ENCODE data around the gene SMTNL2.

The SMTNL2 gene

DNA sequence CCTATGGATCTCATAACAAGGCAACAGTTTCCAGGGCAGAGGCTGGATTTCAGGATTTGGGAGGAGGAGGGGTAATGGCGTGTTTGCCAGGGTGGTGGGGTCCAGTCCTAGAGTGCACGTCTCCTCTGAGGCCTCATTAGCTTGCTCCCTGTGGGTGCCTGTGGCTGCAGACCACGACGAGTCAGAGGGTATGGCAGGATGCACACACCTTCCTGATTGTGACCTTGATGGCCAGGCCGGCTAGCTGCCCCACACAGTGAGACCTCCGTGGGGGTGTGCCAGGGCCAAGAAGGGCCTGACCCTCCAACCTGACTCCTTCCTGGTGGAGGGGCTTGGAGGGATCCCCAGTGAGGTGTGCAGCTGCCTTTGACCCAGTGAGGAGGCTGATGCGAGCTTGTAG, 4.0 kb upstream of the SMTNL2 start:
- Histone ChIP-seq H2BK5ac (ENCODE audit: low read depth, low read length, poor library complexity, severe bottlenecking) (no peak overlapping the region), H3K36me3 (ENCODE audit: control insufficient read depth in 1 of 2, insufficient read depth in 2 of 2, low read depth in 1 of 2, low read length in 2 of 2) (no peaks in the 10 kb centered on the region), H2BK12ac (ENCODE audit: low read length in 2 of 2) (no peak overlapping the region), H2AK5ac (ENCODE audit: low read length, severe bottlenecking) (no peak overlapping the region), H3K4me1 (ENCODE audit: control insufficient read depth, insufficient read depth, low read depth, low read length) (peaks cover 31% of the 10 kb centered on the region), H3K27me3 (ENCODE audit: control insufficient read depth in 1 of 2, insufficient read depth in 1 of 2, low read length in 2 of 2) (peaks cover 59 to 72% of the 10 kb centered on the region in 2 experiments), H3K18ac (ENCODE audit: low read depth in 1 of 2, low read length in 2 of 2) (no peak overlapping the region), H2BK120ac (ENCODE audit: low read depth, low read length) (no peak overlapping the region), H3K4me3 (ENCODE audit: insufficient read depth in 1 of 2, low read depth in 1 of 2, low read length in 2 of 2) (peak overlapping the region in 1 of 2 experiments; percentile 1), H3K14ac (ENCODE audit: low read length in 2 of 2) (no peak overlapping the region), H3K9me3 (ENCODE audit: control insufficient read depth, low read length) (no peaks in the 10 kb centered on the region), H3K4me2 (ENCODE audit: low read length, poor library complexity, severe bottlenecking) (no peak overlapping the region), H4K8ac (ENCODE audit: low read length) (no peak overlapping the region), H3K4ac (ENCODE audit: low read depth in 1 of 2, low read length in 2 of 2) (no peak overlapping the region), H3K27ac (ENCODE audit: low read length, poor library complexity, severe bottlenecking) (no peak overlapping the region), H2AFZ (ENCODE audit: low read depth, low read length) (no peak overlapping the region), H3K79me1 (replicated peaks; ENCODE audit: low read length, poor library complexity, severe bottlenecking) (no peaks in the 10 kb centered on the region), H2BK15ac (ENCODE audit: low read depth, poor library complexity, severe bottlenecking) (no peak overlapping the region), H4K91ac (ENCODE audit: low read length) (no peak overlapping the region), H3K23ac (ENCODE audit: low read length in 2 of 2) (peak overlapping the region in 1 of 2 experiments; percentile 87), H3K9ac (ENCODE audit: low read length) (no peak overlapping the region)
- 45% methylated on average over 6 of the region's 7 CpGs for WGBS
- DNase-seq: no peak

DNA sequence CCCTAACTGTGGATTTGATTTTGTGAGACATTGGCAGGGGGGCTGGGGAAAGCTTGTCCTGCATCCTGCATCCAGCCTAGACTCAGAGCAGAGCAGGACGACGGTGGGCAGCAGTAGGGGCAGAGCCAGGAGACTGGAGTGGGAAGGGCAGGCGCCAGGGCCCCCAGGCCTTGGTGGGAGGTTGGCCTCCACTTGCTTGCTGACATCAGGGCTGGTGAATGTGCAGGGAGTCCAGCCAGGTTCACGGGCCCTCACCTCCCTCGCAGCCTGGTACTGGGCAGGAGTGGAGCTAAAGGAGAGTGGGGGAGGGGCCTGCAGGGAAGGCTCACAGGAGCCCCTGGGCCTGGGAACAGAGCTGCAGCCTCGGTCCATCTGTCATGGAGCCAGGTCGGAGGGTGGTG, 2.2 kb upstream of the SMTNL2 start:
- Histone ChIP-seq H3K18ac (ENCODE audit: low read depth in 1 of 2, low read length in 2 of 2) (no peak overlapping the region), H2BK15ac (ENCODE audit: low read depth, poor library complexity, severe bottlenecking) (no peak overlapping the region), H3K27me3 (ENCODE audit: control insufficient read depth in 1 of 2, insufficient read depth in 1 of 2, low read length in 2 of 2) (peaks cover 53 to 75% of the 10 kb centered on the region in 2 experiments), H2BK12ac (ENCODE audit: low read length in 2 of 2) (no peak overlapping the region), H3K23ac (ENCODE audit: low read length in 2 of 2) (no peak overlapping the region), H2BK120ac (ENCODE audit: low read depth, low read length) (no peak overlapping the region), H3K4ac (ENCODE audit: low read depth in 1 of 2, low read length in 2 of 2) (no peak overlapping the region), H3K36me3 (ENCODE audit: control insufficient read depth in 1 of 2, insufficient read depth in 2 of 2, low read depth in 1 of 2, low read length in 2 of 2) (no peaks in the 10 kb centered on the region), H4K8ac (ENCODE audit: low read length) (no peak overlapping the region), H3K4me2 (ENCODE audit: low read length, poor library complexity, severe bottlenecking) (no peak overlapping the region), H3K9me3 (ENCODE audit: control insufficient read depth, low read length) (no peaks in the 10 kb centered on the region), H3K9ac (ENCODE audit: low read length) (no peak overlapping the region), H2AK5ac (ENCODE audit: low read length, severe bottlenecking) (no peak overlapping the region), H2BK5ac (ENCODE audit: low read depth, low read length, poor library complexity, severe bottlenecking) (no peak overlapping the region), H3K14ac (ENCODE audit: low read length in 2 of 2) (no peak overlapping the region), H2AFZ (ENCODE audit: low read depth, low read length) (no peak overlapping the region), H3K4me3 (ENCODE audit: insufficient read depth in 1 of 2, low read depth in 1 of 2, low read length in 2 of 2) (no peak overlapping the region), H4K91ac (ENCODE audit: low read length) (no peak overlapping the region), H3K79me1 (replicated peaks; ENCODE audit: low read length, poor library complexity, severe bottlenecking) (no peaks in the 10 kb centered on the region), H3K4me1 (ENCODE audit: control insufficient read depth, insufficient read depth, low read depth, low read length) (peaks cover 31% of the 10 kb centered on the region), H3K27ac (ENCODE audit: low read length, poor library complexity, severe bottlenecking) (no peak overlapping the region)
- DNase-seq: no peak
- 61% methylated on average over 5 of the region's 7 CpGs for WGBS

DNA sequence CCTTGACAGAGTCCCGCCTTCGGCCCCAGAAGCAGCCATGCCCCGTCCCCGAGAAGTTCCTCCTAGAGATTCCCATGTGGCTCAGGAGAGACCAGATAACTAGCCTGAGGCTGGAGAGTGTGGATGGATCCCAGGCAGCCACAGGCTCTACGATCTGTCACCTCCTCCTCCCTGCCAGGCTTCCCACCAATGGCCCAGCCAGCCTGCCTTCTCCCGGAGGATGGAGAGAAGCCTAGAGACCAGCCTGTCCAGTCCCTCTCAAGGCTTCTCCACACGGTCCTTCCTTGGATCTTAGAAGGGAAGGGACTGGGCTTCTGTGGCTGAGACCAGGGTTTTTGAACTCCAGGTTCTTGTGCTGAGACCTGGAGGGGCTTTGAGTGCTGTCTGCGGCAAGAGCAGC, 1.6 kb upstream of the SMTNL2 start:
- Histone ChIP-seq H3K4me3 (ENCODE audit: insufficient read depth in 1 of 2, low read depth in 1 of 2, low read length in 2 of 2) (no peak overlapping the region), H3K23ac (ENCODE audit: low read length in 2 of 2) (no peak overlapping the region), H3K79me1 (replicated peaks; ENCODE audit: low read length, poor library complexity, severe bottlenecking) (no peaks in the 10 kb centered on the region), H3K27me3 (ENCODE audit: control insufficient read depth in 1 of 2, insufficient read depth in 1 of 2, low read length in 2 of 2) (peaks cover 52 to 76% of the 10 kb centered on the region in 2 experiments), H2BK12ac (ENCODE audit: low read length in 2 of 2) (no peak overlapping the region), H3K9me3 (ENCODE audit: control insufficient read depth, low read length) (no peaks in the 10 kb centered on the region), H3K4me1 (ENCODE audit: control insufficient read depth, insufficient read depth, low read depth, low read length) (peaks cover 31% of the 10 kb centered on the region), H3K27ac (ENCODE audit: low read length, poor library complexity, severe bottlenecking) (no peak overlapping the region), H4K8ac (ENCODE audit: low read length) (no peak overlapping the region), H2BK120ac (ENCODE audit: low read depth, low read length) (no peak overlapping the region), H4K91ac (ENCODE audit: low read length) (no peak overlapping the region), H3K14ac (ENCODE audit: low read length in 2 of 2) (no peak overlapping the region), H2BK15ac (ENCODE audit: low read depth, poor library complexity, severe bottlenecking) (no peak overlapping the region), H2AK5ac (ENCODE audit: low read length, severe bottlenecking) (no peak overlapping the region), H2BK5ac (ENCODE audit: low read depth, low read length, poor library complexity, severe bottlenecking) (no peak overlapping the region), H3K36me3 (ENCODE audit: control insufficient read depth in 1 of 2, insufficient read depth in 2 of 2, low read depth in 1 of 2, low read length in 2 of 2) (no peaks in the 10 kb centered on the region), H3K9ac (ENCODE audit: low read length) (no peak overlapping the region), H3K4me2 (ENCODE audit: low read length, poor library complexity, severe bottlenecking) (no peak overlapping the region), H3K18ac (ENCODE audit: low read depth in 1 of 2, low read length in 2 of 2) (no peak overlapping the region), H3K4ac (ENCODE audit: low read depth in 1 of 2, low read length in 2 of 2) (no peak overlapping the region), H2AFZ (ENCODE audit: low read depth, low read length) (no peak overlapping the region)
- 76% methylated on average over 6 of the region's 8 CpGs for WGBS
- DNase-seq: no peak

DNA sequence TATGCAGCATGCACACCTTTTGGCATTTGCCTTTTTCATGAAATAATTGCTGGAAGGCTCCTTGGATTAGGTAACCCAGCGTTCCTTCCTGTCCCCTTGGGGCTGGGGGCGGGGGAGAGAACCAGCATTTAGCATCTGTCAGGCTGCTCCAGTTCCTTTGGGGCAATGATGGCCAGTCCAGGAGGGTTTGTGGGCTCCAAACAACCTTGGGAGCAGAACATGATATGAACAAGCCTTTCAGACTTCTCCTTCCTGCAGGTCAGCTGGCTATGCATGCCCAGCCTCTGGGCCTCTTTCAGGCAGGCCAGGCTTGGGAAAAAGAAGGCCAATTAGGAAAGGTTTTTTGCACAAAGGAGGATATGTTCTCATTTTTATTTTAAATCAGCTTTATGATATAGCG, 1.1 kb upstream of the SMTNL2 start:
- no peak overlapping the region for H3K14ac ChIP-seq (ENCODE audit: low read length in 2 of 2)
- no peak overlapping the region for H4K91ac ChIP-seq (ENCODE audit: low read length)
- H2AFZ ChIP-seq (ENCODE audit: low read depth, low read length): no peak overlapping the region
- peaks cover 33% of the 10 kb centered on the region for H3K4me1 ChIP-seq (ENCODE audit: control insufficient read depth, insufficient read depth, low read depth, low read length)
- H2BK15ac ChIP-seq (ENCODE audit: low read depth, poor library complexity, severe bottlenecking): no peak overlapping the region
- H3K4ac ChIP-seq (ENCODE audit: low read depth in 1 of 2, low read length in 2 of 2): no peak overlapping the region
- H2AK5ac ChIP-seq (ENCODE audit: low read length, severe bottlenecking): no peak overlapping the region
- no peak overlapping the region for H3K18ac ChIP-seq (ENCODE audit: low read depth in 1 of 2, low read length in 2 of 2)
- no peak overlapping the region for H2BK12ac ChIP-seq (ENCODE audit: low read length in 2 of 2)
- H4K8ac ChIP-seq (ENCODE audit: low read length): no peak overlapping the region
- peaks cover 53 to 79% of the 10 kb centered on the region in 2 experiments for H3K27me3 ChIP-seq (ENCODE audit: control insufficient read depth in 1 of 2, insufficient read depth in 1 of 2, low read length in 2 of 2)
- H3K9ac ChIP-seq (ENCODE audit: low read length): no peak overlapping the region
- no peak overlapping the region for H2BK120ac ChIP-seq (ENCODE audit: low read depth, low read length)
- no peaks in the 10 kb centered on the region for H3K36me3 ChIP-seq (ENCODE audit: control insufficient read depth in 1 of 2, insufficient read depth in 2 of 2, low read depth in 1 of 2, low read length in 2 of 2)
- no peaks in the 10 kb centered on the region for H3K79me1 ChIP-seq (replicated peaks; ENCODE audit: low read length, poor library complexity, severe bottlenecking)
- H3K4me2 ChIP-seq (ENCODE audit: low read length, poor library complexity, severe bottlenecking): no peak overlapping the region
- H3K9me3 ChIP-seq (ENCODE audit: control insufficient read depth, low read length): no peaks in the 10 kb centered on the region
- no peak overlapping the region for H3K27ac ChIP-seq (ENCODE audit: low read length, poor library complexity, severe bottlenecking)
- H2BK5ac ChIP-seq (ENCODE audit: low read depth, low read length, poor library complexity, severe bottlenecking): no peak overlapping the region
- no peak overlapping the region for H3K4me3 ChIP-seq (ENCODE audit: insufficient read depth in 1 of 2, low read depth in 1 of 2, low read length in 2 of 2)
- no peak for DNase-seq
- WGBS: 69% methylated on average over 2 of the region's 3 CpGs
- no peak overlapping the region for H3K23ac ChIP-seq (ENCODE audit: low read length in 2 of 2)
